ENCODE data around the gene RNF207.

The RNF207 gene

DNA sequence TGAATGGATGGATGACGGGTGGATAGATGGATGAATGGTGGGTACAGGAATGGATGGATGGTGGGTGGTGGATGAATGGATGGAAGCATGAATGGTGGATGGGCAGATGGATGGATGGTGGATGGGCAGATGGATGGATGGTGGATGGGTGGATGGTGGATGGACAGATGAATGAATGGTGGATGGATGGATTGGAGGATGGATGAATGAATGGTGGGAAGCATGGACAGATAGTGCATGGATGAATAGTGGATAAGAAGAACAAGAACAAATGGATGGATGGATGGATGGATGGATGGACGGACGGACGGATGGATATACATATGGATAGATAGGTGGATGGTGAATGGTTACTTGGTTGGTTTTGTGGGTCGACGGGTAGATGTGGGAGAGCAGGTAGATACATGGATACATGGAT lies 30.5 kb upstream of the RNF207 start:
- no peak for DNase-seq

DNA sequence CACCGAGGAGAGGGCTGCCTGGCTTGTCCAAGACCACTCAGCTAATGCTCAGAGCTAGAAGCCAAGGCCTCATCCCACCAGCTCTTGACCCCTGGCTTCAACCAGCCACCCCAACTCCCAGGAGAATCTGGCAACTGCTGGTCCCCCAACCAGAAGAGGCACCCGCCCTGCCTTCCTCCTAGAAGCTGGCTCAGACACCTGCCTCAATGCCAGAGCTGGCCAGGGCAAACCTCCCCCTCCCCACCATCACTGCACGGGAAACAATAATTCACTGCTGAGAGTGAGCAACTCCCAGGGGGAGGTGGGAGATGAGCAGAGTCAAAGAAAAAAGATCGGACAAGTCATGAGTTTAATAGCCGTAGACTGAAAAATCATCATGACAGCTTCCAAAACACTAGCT lies 29.1 kb upstream of the RNF207 start:
- no peak for DNase-seq

DNA sequence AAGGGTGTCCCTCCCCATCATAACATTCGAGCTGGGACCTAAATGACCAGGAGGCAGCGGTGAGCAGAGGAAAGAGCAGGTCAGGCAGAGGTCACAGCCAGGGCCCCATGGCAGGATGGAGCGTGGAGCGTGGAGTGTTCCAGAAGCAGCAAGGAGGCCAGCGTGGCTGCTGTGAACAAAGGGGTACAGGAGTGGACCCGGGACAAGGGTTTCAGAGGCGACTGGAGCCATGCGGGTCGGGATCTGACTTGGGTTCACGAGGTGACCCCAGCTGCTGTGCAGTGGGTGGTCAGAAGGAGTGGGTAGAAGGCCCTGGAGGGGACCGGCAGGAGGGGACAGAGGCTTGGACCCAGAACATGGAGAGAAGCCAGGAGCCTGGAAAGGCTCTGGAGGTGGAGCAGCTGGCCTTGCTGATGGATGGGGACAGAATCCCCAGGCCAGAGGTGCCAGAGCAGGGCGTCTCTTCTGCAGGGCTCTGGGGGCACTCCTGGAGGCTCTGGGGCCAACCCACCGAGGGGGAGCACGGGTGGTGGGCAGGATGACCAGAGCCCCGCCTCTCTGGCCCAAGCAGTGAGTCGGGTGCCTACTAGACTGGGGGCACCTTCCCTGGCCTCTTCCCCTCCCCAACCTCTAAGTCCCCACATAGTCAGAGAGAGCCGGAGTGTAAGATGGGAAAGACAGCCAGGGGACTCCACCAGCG lies 28.1 kb upstream of the RNF207 start:
- no peak for DNase-seq

- DNase-seq: no peak
Measured at GRCh38 chr1:6178751-6179563, 27.0 kb upstream of the RNF207 start.

DNA sequence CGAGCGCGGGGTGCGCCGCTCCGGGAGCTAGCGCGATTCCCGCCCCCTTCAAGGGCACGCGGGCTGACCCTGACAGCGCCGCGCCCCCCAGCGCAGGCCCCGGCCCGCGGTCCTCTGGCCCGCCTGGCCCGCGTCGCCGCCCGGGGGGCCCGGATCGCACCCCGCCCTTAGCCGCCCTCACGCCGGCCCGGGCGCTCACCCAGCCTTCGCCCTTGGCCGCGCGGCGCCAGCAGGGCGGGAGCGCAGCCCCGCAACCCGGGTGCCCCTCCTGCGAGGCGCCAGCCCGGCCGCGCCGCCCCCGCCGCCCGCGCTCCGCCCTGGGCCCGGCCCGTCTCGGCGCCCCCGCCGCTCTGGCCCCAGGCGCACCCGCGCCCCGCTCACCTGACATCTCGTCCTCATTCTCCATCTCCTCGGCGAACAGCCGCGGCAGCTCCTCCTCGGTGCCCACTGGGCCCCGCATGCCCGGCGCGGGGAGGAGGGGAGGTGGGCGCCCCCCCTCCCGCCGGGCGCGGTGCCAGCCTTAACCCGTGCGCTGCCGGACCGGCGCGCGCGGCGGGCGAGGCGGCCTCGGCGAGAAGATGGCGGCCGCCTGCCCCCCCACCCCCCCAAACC lies 26.2 kb upstream of the RNF207 start:
- no peak for DNase-seq

DNA sequence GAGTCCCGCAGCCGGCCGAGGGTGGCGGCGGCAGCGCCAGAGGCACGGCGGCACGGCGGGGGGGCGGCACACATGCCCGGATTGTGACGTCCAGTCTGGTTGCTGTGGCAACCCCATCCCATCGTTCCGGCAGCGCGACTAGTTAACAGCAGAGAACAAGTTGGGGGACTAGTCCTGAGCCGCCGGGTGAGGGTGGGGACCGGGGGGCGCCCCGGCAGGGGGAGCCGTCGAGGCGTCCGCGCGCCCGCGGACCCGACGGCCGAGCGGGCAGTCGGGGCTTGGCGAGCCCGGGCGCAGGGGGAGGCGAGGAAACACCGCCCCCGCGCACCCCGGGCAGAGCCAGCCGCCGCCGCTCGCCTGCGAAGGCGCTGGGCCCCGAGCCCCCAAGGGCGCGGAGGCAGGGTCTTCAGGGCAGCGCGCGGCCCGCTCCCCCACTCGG lies 25.6 kb upstream of the RNF207 start, which contains the start of gene CHD5:
TSS of gene CHD5 (minus strand) at position 54 of the 439 bp plus-strand sequence. CDS start 298 bp downstream, outside the sequence.
- no peak for DNase-seq

GRCh38 chr1:6180707-6181311 lies 25.1 kb upstream of the RNF207 start:
- DNase-seq: no peak

GRCh38 chr1:6181347-6181770 lies 24.6 kb upstream of the RNF207 start:
- no peak for DNase-seq

DNA sequence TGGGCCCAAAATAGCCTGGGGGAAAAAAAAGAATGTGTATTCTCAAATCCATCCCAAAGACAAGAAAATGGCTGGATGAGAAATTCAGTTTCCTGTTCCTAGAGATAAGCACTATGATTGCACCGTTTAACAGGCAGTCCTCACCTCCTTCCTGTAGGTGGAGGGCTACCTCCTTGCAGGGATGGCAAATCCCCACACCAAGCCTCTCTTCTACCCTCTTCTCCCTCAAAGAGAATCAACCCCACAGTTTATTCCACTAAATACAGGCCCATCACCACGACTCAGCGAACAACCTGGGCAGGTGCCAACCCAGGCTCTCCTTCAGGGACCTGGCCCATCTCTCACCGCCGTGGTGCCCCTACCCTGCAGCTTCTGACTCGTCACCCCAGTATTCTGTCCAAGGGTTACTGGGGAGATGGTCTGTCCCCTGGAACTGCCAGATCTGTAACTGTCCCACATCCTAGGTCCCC lies 22.4 kb upstream of the RNF207 start:
- no peak for DNase-seq

GRCh38 chr1:6184083-6184783 lies 21.7 kb upstream of the RNF207 start:
- no peak for DNase-seq

DNA sequence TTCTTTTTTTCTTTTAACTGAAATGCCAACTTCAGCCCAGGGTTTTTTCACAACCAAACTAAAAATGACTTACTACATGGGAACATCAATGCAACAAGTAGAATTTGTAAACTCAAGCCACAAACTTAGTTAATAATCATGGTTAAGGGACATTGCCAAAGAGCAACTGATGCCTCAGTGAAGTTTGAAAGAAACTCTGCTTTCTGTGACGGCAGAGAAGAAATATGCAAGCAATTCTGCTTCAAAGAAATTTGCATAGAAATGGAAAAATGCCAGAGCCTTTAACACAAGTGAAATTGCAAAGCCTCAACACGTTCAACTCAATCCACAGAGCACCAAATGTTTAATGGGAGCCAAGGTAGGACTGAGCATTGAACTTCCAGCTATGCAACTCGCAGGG lies 20.8 kb upstream of the RNF207 start:
- DNase-seq: no peak

DNA sequence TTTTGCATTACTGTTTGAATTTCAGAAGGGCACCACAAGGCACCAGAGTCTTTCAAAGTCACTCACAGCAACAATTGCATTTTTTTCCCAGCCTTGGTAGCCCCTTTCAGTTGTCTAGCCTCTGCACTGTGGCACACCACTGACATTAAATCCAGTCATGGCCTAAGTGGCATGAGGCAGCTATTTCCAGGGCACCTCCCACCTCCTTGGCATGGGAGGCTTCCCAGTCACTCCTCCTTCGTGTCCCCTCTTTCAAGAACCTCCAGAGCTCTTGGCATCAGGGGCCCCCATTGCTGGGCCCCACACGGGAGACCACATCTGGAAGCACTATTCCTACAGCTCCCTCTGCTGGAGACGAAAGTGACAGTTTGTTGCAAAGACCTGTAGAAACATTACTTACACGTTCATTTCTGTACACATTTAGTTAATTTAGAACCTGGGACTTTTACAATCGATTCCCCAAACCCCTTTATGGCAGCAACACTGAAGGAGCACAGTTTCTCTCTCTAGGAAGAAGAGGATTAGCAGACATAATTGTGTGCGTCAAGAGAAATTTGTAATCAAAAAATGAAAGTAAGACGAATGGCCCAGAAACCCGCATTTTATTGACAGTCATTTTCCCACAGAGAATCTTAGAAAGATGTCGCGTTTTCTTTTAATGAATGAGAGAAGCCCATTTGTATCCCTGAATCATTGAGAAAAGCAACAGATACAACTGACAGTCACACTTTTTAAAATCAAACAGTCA lies 20.1 kb upstream of the RNF207 start:
- no peak for DNase-seq

DNA sequence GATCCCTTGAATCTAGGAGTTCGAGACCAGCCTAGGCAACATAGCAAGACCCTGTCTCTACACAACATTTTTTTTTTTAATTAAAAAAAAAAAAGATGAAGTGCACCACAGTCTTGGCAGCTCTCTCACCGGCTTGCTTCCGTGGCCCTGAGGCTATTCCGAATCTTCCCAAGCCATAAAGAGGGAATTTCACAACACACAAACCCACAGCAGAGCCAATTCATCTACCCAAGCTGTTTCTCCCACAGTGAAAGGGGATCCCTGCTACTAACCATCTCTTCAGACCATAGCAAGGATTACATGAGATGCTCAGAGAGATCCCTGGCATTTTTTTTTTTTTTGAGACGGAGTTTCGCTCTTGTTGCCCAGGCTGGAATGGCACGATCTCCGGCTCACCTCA lies 17.5 kb upstream of the RNF207 start:
- no peak for DNase-seq

DNA sequence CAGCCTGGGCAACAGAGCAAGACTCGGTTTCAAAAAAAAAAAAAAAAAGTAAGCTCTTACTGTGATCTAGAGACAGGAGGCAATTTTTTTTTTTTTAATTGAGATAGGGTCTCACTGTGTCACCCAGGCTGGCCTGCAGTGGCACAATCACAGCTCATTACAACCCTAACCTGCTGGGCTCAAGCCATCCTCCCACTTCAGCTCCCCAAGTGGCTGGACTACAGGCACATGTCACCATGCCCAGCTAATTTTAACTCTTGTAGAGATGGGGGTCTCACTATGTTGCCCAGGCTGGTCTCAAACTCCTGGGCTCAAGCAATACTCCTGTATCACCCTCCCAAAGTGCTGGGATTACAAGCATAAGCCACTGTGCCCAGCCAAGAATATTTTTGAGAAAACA lies 14.0 kb upstream of the RNF207 start:
- DNase-seq: no peak

GRCh38 chr1:6197746-6198427 lies 8.0 kb upstream of the RNF207 start:
- no peak for DNase-seq

- DNase-seq: no peak
Measured at GRCh38 chr1:6198646-6199297, 7.1 kb upstream of the RNF207 start.

GRCh38 chr1:6199298-6200187 lies 6.4 kb upstream of the RNF207 start, which contains the start of gene RPL22:
Gene RPL22, minus strand, starts transcription at chr1:6199595. Its CDS starts 22 bp downstream, at chr1:6199573.
- DNase-seq: peak; percentile 95

GRCh38 chr1:6200188-6200809 lies 5.6 kb upstream of the RNF207 start:
- no peak for DNase-seq

DNA sequence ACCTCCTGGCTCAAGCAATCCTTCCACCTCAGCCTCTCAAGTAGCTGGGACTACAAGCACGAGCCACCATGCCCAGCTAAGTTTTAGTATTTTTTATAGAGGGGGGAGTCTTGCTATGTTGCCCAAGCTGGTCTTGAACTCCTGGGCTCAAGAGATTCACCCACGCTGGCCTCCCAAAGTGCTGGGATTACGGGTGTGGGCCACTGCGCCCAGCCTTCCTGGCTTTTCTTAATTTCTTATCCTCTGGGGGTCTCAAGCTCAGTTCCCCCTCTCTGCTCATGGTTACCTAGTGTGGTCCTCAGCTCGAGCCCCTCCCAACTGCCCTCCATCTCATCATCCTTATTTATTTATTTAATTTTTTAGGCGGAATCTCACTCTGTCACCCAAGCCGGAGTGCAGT lies 3.7 kb upstream of the RNF207 start:
- DNase-seq: no peak
